Peyer's patch (tissue), 4 donors: Measurements from ENCODE around the gene AKNA.

ENCODE experiments used
- CTCF ChIP-seq, 6 experiments: fragments of 450-650 bp in 4 of 6; fragments of 200-600 bp in 2 of 6; sonication (generic) in 1 of 6; IDR thresholded peaks; one replicate each; pipeline ENCODE4 v1.5.1; 2017 to 2019; ENCODE audit warnings: antibody characterized with exemption in 6 of 6, mild to moderate bottlenecking in 3 of 6, moderate library complexity in 1 of 6
- POLR2A ChIP-seq, 2 donors: fragments of 450-650 bp; IDR thresholded peaks; one replicate each; pipeline ENCODE4 v1.5.1; 2017; ENCODE audit warnings: antibody characterized with exemption in 2 of 2, mild to moderate bottlenecking in 2 of 2, moderate library complexity in 2 of 2

GRCh38 chr9:114357911-114358328 lies 29.9 kb downstream of the AKNA start:
- TF ChIP-seq POLR2A (IDR thresholded peaks at IDR 0.05) (no peak), CTCF (IDR thresholded peaks at IDR 0.05) (no peak)
